Measurements from ENCODE around the gene CCDC180.

Gene CCDC180

GRCh38 chr9:97297889-97298288 is 9.6 kb upstream of the CCDC180 start:
- no peak for TF ChIP-seq TAF1 (IDR thresholded peaks at IDR 0.05; ENCODE audit: borderline replicate concordance, insufficient read depth, low read length)
- TF ChIP-seq POLR2AphosphoS5 (IDR thresholded peaks at IDR 0.05; ENCODE audit: low read depth, low read length) = no peak
- TF ChIP-seq SIN3A (IDR thresholded peaks at IDR 0.05; ENCODE audit: borderline replicate concordance, insufficient read depth, low read length) = no peak
- TF ChIP-seq REST (IDR thresholded peaks at IDR 0.05; ENCODE audit: insufficient read depth in 1 of 2, low read depth in 2 of 2, low read length in 2 of 2) = no peak
- TF ChIP-seq FOXP2 (optimal IDR thresholded peaks at IDR 0.05; ENCODE audit: borderline replicate concordance, extremely low read depth, extremely low read length, insufficient read depth) = no peak

GRCh38 chr9:97299809-97300414 is 7.5 kb upstream of the CCDC180 start:
- TF ChIP-seq REST (IDR thresholded peaks at IDR 0.05; ENCODE audit: insufficient read depth in 1 of 2, low read depth in 2 of 2, low read length in 2 of 2) (no peak), FOXP2 (optimal IDR thresholded peaks at IDR 0.05; ENCODE audit: borderline replicate concordance, extremely low read depth, extremely low read length, insufficient read depth) (no peak), SIN3A (IDR thresholded peaks at IDR 0.05; ENCODE audit: borderline replicate concordance, insufficient read depth, low read length) (no peak), POLR2AphosphoS5 (IDR thresholded peaks at IDR 0.05; ENCODE audit: low read depth, low read length) (no peak), TAF1 (IDR thresholded peaks at IDR 0.05; ENCODE audit: borderline replicate concordance, insufficient read depth, low read length) (no peak)

GRCh38 chr9:97300586-97300985 is 6.9 kb upstream of the CCDC180 start:
- no peak for TF ChIP-seq SIN3A (IDR thresholded peaks at IDR 0.05; ENCODE audit: borderline replicate concordance, insufficient read depth, low read length)
- TF ChIP-seq POLR2AphosphoS5 (IDR thresholded peaks at IDR 0.05; ENCODE audit: low read depth, low read length) = no peak
- TF ChIP-seq TAF1 (IDR thresholded peaks at IDR 0.05; ENCODE audit: borderline replicate concordance, insufficient read depth, low read length) = no peak
- TF ChIP-seq FOXP2 (optimal IDR thresholded peaks at IDR 0.05; ENCODE audit: borderline replicate concordance, extremely low read depth, extremely low read length, insufficient read depth) = no peak
- no peak for TF ChIP-seq REST (IDR thresholded peaks at IDR 0.05; ENCODE audit: insufficient read depth in 1 of 2, low read depth in 2 of 2, low read length in 2 of 2)

- TF ChIP-seq FOXP2 (optimal IDR thresholded peaks at IDR 0.05; ENCODE audit: borderline replicate concordance, extremely low read depth, extremely low read length, insufficient read depth) = no peak
- TF ChIP-seq SIN3A (IDR thresholded peaks at IDR 0.05; ENCODE audit: borderline replicate concordance, insufficient read depth, low read length) = no peak
- no peak for TF ChIP-seq REST (IDR thresholded peaks at IDR 0.05; ENCODE audit: insufficient read depth in 1 of 2, low read depth in 2 of 2, low read length in 2 of 2)
- no peak for TF ChIP-seq TAF1 (IDR thresholded peaks at IDR 0.05; ENCODE audit: borderline replicate concordance, insufficient read depth, low read length)
- TF ChIP-seq POLR2AphosphoS5 (IDR thresholded peaks at IDR 0.05; ENCODE audit: low read depth, low read length) = no peak
Observed at GRCh38 chr9:97301974-97302373, 5.5 kb upstream of the CCDC180 start.

Measured in PFSK-1 (cell line).